ENCODE results near the gene B9D1.

DNA sequence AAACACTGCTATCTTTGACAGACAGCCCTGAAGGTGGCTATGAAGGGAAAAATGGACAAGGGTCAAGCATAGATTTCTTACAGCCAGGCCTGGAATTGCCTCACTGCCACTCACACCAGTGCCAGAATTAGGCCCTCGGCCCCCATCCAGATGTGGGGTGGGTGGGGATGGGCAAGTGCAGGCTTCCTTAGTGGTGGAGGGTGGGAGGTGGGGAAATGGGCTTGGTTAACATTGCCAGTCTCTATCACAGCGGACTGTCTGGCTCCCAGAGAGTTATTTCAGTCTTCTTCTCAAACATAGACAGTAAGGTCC, 24.9 kb downstream of the B9D1 start:
- TF ChIP-seq, protein P1, sequence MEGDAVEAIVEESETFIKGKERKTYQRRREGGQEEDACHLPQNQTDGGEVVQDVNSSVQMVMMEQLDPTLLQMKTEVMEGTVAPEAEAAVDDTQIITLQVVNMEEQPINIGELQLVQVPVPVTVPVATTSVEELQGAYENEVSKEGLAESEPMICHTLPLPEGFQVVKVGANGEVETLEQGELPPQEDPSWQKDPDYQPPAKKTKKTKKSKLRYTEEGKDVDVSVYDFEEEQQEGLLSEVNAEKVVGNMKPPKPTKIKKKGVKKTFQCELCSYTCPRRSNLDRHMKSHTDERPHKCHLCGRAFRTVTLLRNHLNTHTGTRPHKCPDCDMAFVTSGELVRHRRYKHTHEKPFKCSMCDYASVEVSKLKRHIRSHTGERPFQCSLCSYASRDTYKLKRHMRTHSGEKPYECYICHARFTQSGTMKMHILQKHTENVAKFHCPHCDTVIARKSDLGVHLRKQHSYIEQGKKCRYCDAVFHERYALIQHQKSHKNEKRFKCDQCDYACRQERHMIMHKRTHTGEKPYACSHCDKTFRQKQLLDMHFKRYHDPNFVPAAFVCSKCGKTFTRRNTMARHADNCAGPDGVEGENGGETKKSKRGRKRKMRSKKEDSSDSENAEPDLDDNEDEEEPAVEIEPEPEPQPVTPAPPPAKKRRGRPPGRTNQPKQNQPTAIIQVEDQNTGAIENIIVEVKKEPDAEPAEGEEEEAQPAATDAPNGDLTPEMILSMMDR (IDR thresholded peaks at IDR 0.05; ENCODE audit: poor library complexity) = no peak
- no peak for TF ChIP-seq EZH2 (IDR thresholded peaks at IDR 0.05; ENCODE audit: borderline replicate concordance)
